Liver (tissue), 9 donors: Measurements from ENCODE around the gene INSL6. TPM values are rescaled to one million over a fixed set of nuclear protein-coding genes. Genes with fewer than 3 reads are reported as not detected.

Experiments
- DNase-seq: peaks from one replicate; pipeline ENCODE4 v3.0.0-alpha.2; 2017; ENCODE audit warnings: low spot score
- H3K27ac ChIP-seq, 2 donors: one replicate each; pipeline ENCODE4 v1.7.0; 2013; ENCODE audit warnings: inconsistent platforms in 2 of 2, low read length in 2 of 2, control low read depth in 1 of 2, low read depth in 1 of 2, mild to moderate bottlenecking in 1 of 2
- H3K27me3 ChIP-seq, 4 donors: one replicate each; pipeline versions ENCODE4 v1.6.1 to v1.7.0; 2013; ENCODE audit warnings: low read length in 3 of 4, inconsistent platforms in 1 of 4, mild to moderate bottlenecking in 1 of 4, moderate library complexity in 1 of 4; ENCODE audit not compliant: control insufficient read depth in 4 of 4, insufficient read depth in 4 of 4
- H3K36me3 ChIP-seq, 4 donors: one replicate each; pipeline versions ENCODE4 v1.6.1 to v1.7.0; 2013; ENCODE audit warnings: low read length in 3 of 4, mild to moderate bottlenecking in 3 of 4, low read depth in 1 of 4, moderate library complexity in 1 of 4; ENCODE audit not compliant: control insufficient read depth in 4 of 4, insufficient read depth in 3 of 4
- H3K4me1 ChIP-seq, 4 donors: one replicate each; pipeline versions ENCODE4 v1.6.1 to v1.7.0; 2013; ENCODE audit warnings: low read length in 3 of 4, mild to moderate bottlenecking in 3 of 4, moderate library complexity in 1 of 4; ENCODE audit not compliant: control insufficient read depth in 4 of 4, insufficient read depth in 4 of 4
- H3K4me3 ChIP-seq, 3 donors: one replicate each; pipeline versions ENCODE4 v1.6.1 to v1.7.0; 2013; ENCODE audit warnings: low read length in 3 of 3, control low read depth in 1 of 3, low read depth in 1 of 3, mild to moderate bottlenecking in 1 of 3
- H3K9ac ChIP-seq, 2 donors: one replicate each; pipeline ENCODE4 v1.7.0; 2013; ENCODE audit warnings: low read length in 2 of 2, mild to moderate bottlenecking in 2 of 2, moderate library complexity in 2 of 2, control low read depth in 1 of 2, low read depth in 1 of 2
- H3K9me3 ChIP-seq, 4 donors: one replicate each; pipeline versions ENCODE4 v1.6.1 to v1.7.0; 2013; ENCODE audit warnings: low read length in 3 of 4; ENCODE audit not compliant: control insufficient read depth in 4 of 4
- EGR1 ChIP-seq, 2 donors: IDR thresholded peaks; 2 replicates each; pipeline ENCODE4 v1.6.1; 2016 to 2018; ENCODE audit warnings: antibody characterized with exemption in 2 of 2, low read depth in 2 of 2
- FOXA1 ChIP-seq: IDR thresholded peaks from 2 replicates; pipeline ENCODE4 v1.6.1; 2016; ENCODE audit warnings: antibody characterized with exemption
- FOXA2 ChIP-seq: IDR thresholded peaks from 2 replicates; pipeline ENCODE4 v1.6.1; 2016; ENCODE audit warnings: antibody characterized with exemption
- GABPA ChIP-seq, 2 donors: IDR thresholded peaks in 1 of 2; conservative IDR thresholded peaks in 1 of 2; 2 replicates each; pipeline ENCODE4 v1.6.1; 2016; ENCODE audit warnings: antibody characterized with exemption in 2 of 2, mild to moderate bottlenecking in 1 of 2, moderate library complexity in 1 of 2
- HNF4A ChIP-seq, 2 donors: conservative IDR thresholded peaks; 2 replicates each; pipeline ENCODE4 v1.6.1; 2016; ENCODE audit warnings: antibody characterized with exemption in 2 of 2, mild to moderate bottlenecking in 2 of 2
- HNF4G ChIP-seq: IDR thresholded peaks from 2 replicates; pipeline ENCODE4 v1.6.1; 2016; ENCODE audit warnings: antibody characterized with exemption
- JUND ChIP-seq, 2 donors: IDR thresholded peaks; 2 replicates each; pipeline ENCODE4 v1.6.1; 2016; ENCODE audit warnings: antibody characterized with exemption in 2 of 2
- NR2F2 ChIP-seq: IDR thresholded peaks from 2 replicates; pipeline ENCODE4 v1.6.1; 2016; ENCODE audit warnings: antibody characterized with exemption
- RAD21 ChIP-seq, 2 donors: IDR thresholded peaks; 2 replicates each; pipeline ENCODE4 v1.6.1; 2016; ENCODE audit warnings: antibody characterized with exemption in 2 of 2, mild to moderate bottlenecking in 2 of 2
- RXRA ChIP-seq, 2 donors: IDR thresholded peaks; 2 replicates each; pipeline ENCODE4 v1.6.1; 2017 to 2018; ENCODE audit warnings: antibody characterized with exemption in 2 of 2, mild to moderate bottlenecking in 1 of 2
- SP1 ChIP-seq: IDR thresholded peaks from 2 replicates; pipeline ENCODE4 v1.6.1; 2018; ENCODE audit warnings: antibody characterized with exemption, mild to moderate bottlenecking
- TAF1 ChIP-seq: conservative IDR thresholded peaks from 2 replicates; pipeline ENCODE4 v1.6.1; 2016; ENCODE audit warnings: antibody characterized with exemption, mild to moderate bottlenecking
- YY1 ChIP-seq: IDR thresholded peaks from 2 replicates; pipeline ENCODE4 v1.6.1; 2016; ENCODE audit warnings: antibody characterized with exemption, mild to moderate bottlenecking
- WGBS: extraction: QIAGEN DNeasy Blood & Tissue Kit; methylation state at CpG from one replicate; pipeline ENCODE4 v1.1.7; 2013; 5-methylcytosine and 5-hydroxymethylcytosine counted together
- polyA plus RNA-seq, 2 donors: library from polyadenylated mRNA; stranded (reverse) in 1 of 2; unstranded in 1 of 2; fragments of 200-250 nt in 1 of 2; fragments of >200 nt in 1 of 2; fragmentation: Nextera tagmentation in 1 of 2; extraction: Ambion mirVana in 1 of 2; gene quantifications; one replicate each; pipeline versions ENCODE4 v1.2.1 to v1.2.3, GENCODE V29; 2013 to 2015
- total RNA-seq, 2 donors: library from RNA; depleted of rRNA; stranded (reverse); fragments of >200 nt; gene quantifications; one replicate each; pipeline ENCODE4 v1.2.3, GENCODE V29; 2014
- TF ChIP-seq, protein P1 (sequence below): IDR thresholded peaks from 2 replicates; pipeline ENCODE4 v1.6.1; 2016; ENCODE audit warnings: antibody characterized with exemption
- TF ChIP-seq, protein P2 (sequence below): IDR thresholded peaks from 2 replicates; pipeline ENCODE4 v1.6.1; 2016; ENCODE audit warnings: antibody characterized with exemption, mild to moderate bottlenecking
- TF ChIP-seq, protein P3 (sequence below): IDR thresholded peaks from 2 replicates; pipeline ENCODE4 v1.6.1; 2016; ENCODE audit warnings: antibody characterized with exemption
- TF ChIP-seq, protein P4 (sequence below): IDR thresholded peaks from 2 replicates; pipeline ENCODE4 v1.6.1; 2016; ENCODE audit warnings: antibody characterized with exemption
- TF ChIP-seq, protein P5 (sequence below): fragments of 150-350 bp; IDR thresholded peaks from 2 replicates; pipeline ENCODE4 v1.5.1; 2017; ENCODE audit warnings: improper control_type of control experiment, low read depth, low read length; ENCODE audit not compliant: missing input control
- donor health status: healthy.
- donor health status: healthy.
- donor health status: healthy.
- donor health status: healthy.
- donor health status: healthy.

The INSL6 gene
- total and polyA plus RNA-seq, 4 donors, result 0.33 TPM; not detected in 3

DNA sequence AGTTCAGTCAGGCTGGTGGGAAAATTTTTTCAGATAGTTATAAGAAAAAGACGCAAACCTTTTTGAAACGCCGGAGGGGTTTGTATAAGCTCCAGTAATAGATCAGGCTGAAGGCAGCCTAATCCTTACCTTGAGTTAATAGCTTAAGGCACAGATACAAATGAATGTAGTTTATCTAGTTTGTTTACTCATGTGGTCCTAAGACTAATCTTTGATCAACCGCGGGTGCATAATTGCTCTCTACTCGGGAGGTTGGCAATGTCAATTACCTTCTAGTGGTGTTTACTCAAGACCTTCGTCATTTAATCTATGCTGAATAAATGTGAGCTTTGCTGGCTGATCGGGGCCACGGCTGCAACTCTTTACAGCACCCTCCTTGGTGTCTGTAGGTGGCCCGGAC, 45.1 kb upstream of the INSL6 start:
- 82% methylated on average over 10 of the region's 10 CpGs for WGBS
- TF ChIP-seq GABPA (IDR thresholded peaks at IDR 0.05 in 1 of 2, conservative IDR thresholded peaks at IDR 0.05 in 1 of 2), result no peak
- TF ChIP-seq EGR1 (IDR thresholded peaks at IDR 0.05; ENCODE audit: low read depth in 2 of 2), result no peak
- no peak for TF ChIP-seq FOXA2
- TF ChIP-seq, protein P1, sequence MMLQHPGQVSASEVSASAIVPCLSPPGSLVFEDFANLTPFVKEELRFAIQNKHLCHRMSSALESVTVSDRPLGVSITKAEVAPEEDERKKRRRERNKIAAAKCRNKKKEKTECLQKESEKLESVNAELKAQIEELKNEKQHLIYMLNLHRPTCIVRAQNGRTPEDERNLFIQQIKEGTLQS, result no peak
- no peak for TF ChIP-seq HNF4A (conservative IDR thresholded peaks at IDR 0.05)
- peaks cover 0 to 19% (median 1%) of the 10 kb centered on the region in 4 donors for H3K9me3 ChIP-seq
- H3K27me3 ChIP-seq, result peaks cover 0 to 8% (median under 1%) of the 10 kb centered on the region in 4 donors
- H3K36me3 ChIP-seq, result no peaks in the 10 kb centered on the region
- no peak overlapping the region for H3K4me3 ChIP-seq
- DNase-seq, result no peak
- no peak overlapping the region for H3K27ac ChIP-seq
- H3K9ac ChIP-seq, result no peak overlapping the region
- no peaks in the 10 kb centered on the region for H3K4me1 ChIP-seq

DNA sequence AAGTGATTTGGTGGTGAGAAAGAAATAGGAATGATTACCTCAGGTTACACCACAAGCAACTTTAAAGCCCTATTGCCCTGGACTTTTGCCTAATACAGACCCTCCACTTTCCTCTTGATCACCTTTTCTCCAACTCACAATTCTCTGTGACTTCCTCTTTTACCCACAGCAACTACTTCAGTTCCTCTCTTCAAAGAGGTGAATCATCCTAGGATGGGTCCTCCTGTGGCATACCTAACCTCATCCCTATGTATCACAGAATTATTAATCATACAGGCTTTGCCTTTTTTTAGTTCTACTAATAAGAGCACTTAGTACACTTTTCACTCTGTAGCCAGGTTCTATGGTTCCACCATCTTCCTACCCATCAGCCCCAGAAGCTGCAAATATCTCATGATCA, 19.6 kb upstream of the INSL6 start:
- DNase-seq, result no peak
- no peak for TF ChIP-seq RXRA (IDR thresholded peaks at IDR 0.05)
- Histone ChIP-seq H3K4me1 (no peaks in the 10 kb centered on the region), H3K36me3 (no peaks in the 10 kb centered on the region), H3K9ac (no peak overlapping the region), H3K27me3 (no peaks in the 10 kb centered on the region), H3K4me3 (no peak overlapping the region), H3K9me3 (no peaks in the 10 kb centered on the region), H3K27ac (no peak overlapping the region)

DNA sequence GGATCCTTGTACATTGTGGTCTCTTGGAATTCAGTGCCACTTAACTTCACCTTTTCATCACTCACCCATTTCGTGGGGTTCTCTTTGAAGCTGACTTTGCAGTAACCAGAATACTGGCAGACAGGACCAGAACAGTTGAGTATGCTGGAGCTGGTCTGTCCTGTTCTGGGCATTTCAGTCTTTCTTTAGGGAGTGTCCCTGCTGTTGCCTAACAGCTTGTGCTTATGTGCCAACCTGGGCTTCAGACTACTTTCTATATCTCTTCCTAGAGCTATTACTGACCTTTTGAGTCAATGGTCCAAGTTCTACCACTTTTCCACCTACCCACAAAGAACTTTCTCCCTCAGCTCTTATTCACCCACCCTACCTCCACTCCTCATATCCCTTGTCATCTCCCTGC, 10.0 kb upstream of the INSL6 start:
- DNase-seq, result no peak
- TF ChIP-seq GABPA (IDR thresholded peaks at IDR 0.05 in 1 of 2, conservative IDR thresholded peaks at IDR 0.05 in 1 of 2) (no peak), YY1 (no peak), TAF1 (no peak), JUND (IDR thresholded peaks at IDR 0.05) (no peak), HNF4G (no peak), EGR1 (IDR thresholded peaks at IDR 0.05; ENCODE audit: low read depth in 2 of 2) (no peak), NR2F2 (no peak), RXRA (IDR thresholded peaks at IDR 0.05) (no peak), FOXA1 (no peak), HNF4A (conservative IDR thresholded peaks at IDR 0.05) (no peak), RAD21 (IDR thresholded peaks at IDR 0.05) (no peak), SP1 (no peak)
- TF ChIP-seq, protein P1, result no peak
- TF ChIP-seq, protein P2, sequence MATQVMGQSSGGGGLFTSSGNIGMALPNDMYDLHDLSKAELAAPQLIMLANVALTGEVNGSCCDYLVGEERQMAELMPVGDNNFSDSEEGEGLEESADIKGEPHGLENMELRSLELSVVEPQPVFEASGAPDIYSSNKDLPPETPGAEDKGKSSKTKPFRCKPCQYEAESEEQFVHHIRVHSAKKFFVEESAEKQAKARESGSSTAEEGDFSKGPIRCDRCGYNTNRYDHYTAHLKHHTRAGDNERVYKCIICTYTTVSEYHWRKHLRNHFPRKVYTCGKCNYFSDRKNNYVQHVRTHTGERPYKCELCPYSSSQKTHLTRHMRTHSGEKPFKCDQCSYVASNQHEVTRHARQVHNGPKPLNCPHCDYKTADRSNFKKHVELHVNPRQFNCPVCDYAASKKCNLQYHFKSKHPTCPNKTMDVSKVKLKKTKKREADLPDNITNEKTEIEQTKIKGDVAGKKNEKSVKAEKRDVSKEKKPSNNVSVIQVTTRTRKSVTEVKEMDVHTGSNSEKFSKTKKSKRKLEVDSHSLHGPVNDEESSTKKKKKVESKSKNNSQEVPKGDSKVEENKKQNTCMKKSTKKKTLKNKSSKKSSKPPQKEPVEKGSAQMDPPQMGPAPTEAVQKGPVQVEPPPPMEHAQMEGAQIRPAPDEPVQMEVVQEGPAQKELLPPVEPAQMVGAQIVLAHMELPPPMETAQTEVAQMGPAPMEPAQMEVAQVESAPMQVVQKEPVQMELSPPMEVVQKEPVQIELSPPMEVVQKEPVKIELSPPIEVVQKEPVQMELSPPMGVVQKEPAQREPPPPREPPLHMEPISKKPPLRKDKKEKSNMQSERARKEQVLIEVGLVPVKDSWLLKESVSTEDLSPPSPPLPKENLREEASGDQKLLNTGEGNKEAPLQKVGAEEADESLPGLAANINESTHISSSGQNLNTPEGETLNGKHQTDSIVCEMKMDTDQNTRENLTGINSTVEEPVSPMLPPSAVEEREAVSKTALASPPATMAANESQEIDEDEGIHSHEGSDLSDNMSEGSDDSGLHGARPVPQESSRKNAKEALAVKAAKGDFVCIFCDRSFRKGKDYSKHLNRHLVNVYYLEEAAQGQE, result no peak
- TF ChIP-seq, protein P3, sequence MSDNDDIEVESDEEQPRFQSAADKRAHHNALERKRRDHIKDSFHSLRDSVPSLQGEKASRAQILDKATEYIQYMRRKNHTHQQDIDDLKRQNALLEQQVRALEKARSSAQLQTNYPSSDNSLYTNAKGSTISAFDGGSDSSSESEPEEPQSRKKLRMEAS, result no peak
- TF ChIP-seq, protein P4, sequence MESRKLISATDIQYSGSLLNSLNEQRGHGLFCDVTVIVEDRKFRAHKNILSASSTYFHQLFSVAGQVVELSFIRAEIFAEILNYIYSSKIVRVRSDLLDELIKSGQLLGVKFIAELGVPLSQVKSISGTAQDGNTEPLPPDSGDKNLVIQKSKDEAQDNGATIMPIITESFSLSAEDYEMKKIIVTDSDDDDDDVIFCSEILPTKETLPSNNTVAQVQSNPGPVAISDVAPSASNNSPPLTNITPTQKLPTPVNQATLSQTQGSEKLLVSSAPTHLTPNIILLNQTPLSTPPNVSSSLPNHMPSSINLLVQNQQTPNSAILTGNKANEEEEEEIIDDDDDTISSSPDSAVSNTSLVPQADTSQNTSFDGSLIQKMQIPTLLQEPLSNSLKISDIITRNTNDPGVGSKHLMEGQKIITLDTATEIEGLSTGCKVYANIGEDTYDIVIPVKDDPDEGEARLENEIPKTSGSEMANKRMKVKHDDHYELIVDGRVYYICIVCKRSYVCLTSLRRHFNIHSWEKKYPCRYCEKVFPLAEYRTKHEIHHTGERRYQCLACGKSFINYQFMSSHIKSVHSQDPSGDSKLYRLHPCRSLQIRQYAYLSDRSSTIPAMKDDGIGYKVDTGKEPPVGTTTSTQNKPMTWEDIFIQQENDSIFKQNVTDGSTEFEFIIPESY, result no peak
- TF ChIP-seq, protein P5, sequence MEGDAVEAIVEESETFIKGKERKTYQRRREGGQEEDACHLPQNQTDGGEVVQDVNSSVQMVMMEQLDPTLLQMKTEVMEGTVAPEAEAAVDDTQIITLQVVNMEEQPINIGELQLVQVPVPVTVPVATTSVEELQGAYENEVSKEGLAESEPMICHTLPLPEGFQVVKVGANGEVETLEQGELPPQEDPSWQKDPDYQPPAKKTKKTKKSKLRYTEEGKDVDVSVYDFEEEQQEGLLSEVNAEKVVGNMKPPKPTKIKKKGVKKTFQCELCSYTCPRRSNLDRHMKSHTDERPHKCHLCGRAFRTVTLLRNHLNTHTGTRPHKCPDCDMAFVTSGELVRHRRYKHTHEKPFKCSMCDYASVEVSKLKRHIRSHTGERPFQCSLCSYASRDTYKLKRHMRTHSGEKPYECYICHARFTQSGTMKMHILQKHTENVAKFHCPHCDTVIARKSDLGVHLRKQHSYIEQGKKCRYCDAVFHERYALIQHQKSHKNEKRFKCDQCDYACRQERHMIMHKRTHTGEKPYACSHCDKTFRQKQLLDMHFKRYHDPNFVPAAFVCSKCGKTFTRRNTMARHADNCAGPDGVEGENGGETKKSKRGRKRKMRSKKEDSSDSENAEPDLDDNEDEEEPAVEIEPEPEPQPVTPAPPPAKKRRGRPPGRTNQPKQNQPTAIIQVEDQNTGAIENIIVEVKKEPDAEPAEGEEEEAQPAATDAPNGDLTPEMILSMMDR, result no peak
- no peaks in the 10 kb centered on the region for H3K36me3 ChIP-seq
- WGBS, result 51% methylated on average over 1 of the region's 1 CpG
- peaks cover 0 to 5% (median 0%) of the 10 kb centered on the region in 4 donors for H3K9me3 ChIP-seq
- H3K4me3 ChIP-seq, result no peak overlapping the region
- H3K27me3 ChIP-seq, result no peaks in the 10 kb centered on the region
- no peaks in the 10 kb centered on the region for H3K4me1 ChIP-seq
- H3K9ac ChIP-seq, result no peak overlapping the region
- H3K27ac ChIP-seq, result no peak overlapping the region
